Measurements from ENCODE around the gene SGCA. TPM values are rescaled to one million over a fixed set of nuclear protein-coding genes. Genes with fewer than 3 reads are reported as not detected.

SGCA gene
- total RNA-seq, 1 experiment from 2014 or later, result 0.24 TPM

GRCh38 chr17:50208611-50209061 is 42.8 kb downstream of the SGCA start:
- no peaks in the 10 kb centered on the region for H4K20me1 ChIP-seq (ENCODE audit: control insufficient read depth, insufficient read depth, insufficient read length)
- H3K18ac ChIP-seq (ENCODE audit: insufficient read length, low read depth, low read length), result no peak overlapping the region
- H2BK20ac ChIP-seq (ENCODE audit: low read depth, low read length, poor library complexity, severe bottlenecking), result peak overlapping the region; percentile 76
- no peak overlapping the region for H2AFZ ChIP-seq (ENCODE audit: low read length)
- H2AK5ac ChIP-seq (ENCODE audit: insufficient read length, low read length), result no peak overlapping the region
- peaks cover 21% of the 10 kb centered on the region for H3K4me1 ChIP-seq (ENCODE audit: insufficient read depth, low read length)
- Mint-ChIP-seq H3K4me3 (no peak overlapping the region), H3K27ac (peak overlapping the region in 1 of 3 experiments; percentile 76; a peak in 1 of 7 replicates), H3K36me3 (ENCODE audit: insufficient read depth in 1 of 3, low read depth in 3 of 3) (no peaks in the 10 kb centered on the region; a peak in 1 of 7 replicates), H3K9me3 (no peaks in the 10 kb centered on the region; a peak in 2 of 5 replicates), H3K27me3 (ENCODE audit: low read depth) (peaks cover 38% of the 10 kb centered on the region), H3K4me1 (peaks cover 78 to 95% of the 10 kb centered on the region in 2 experiments)
- DNase-seq, result no peak
- no peak overlapping the region for H2BK120ac ChIP-seq (ENCODE audit: low read depth, low read length, poor library complexity, severe bottlenecking)
- no peak overlapping the region for H3K4ac ChIP-seq (ENCODE audit: low read depth, low read length)
- H3K23ac ChIP-seq (ENCODE audit: insufficient read length, low read depth, low read length), result no peak overlapping the region
- no peaks in the 10 kb centered on the region for H3K9me3 ChIP-seq (ENCODE audit: control insufficient read depth, low read depth, low read length)
- H3K9ac ChIP-seq (ENCODE audit: extremely low read depth, insufficient read length, low read length), result no peak overlapping the region
- H3K23me2 ChIP-seq (ENCODE audit: insufficient read length, low read depth, low read length, poor library complexity, severe bottlenecking), result peaks cover 3% of the 10 kb centered on the region
- H4K5ac ChIP-seq (ENCODE audit: insufficient read length, low read depth, low read length), result no peak overlapping the region
- H2BK12ac ChIP-seq (ENCODE audit: insufficient read length, low read depth, low read length), result peak overlapping the region; percentile 12
- no peak overlapping the region for H3T11ph ChIP-seq (ENCODE audit: low read length)
- no peak overlapping the region for H3K27ac ChIP-seq (ENCODE audit: insufficient read length, low read depth, low read length)
- H3K79me1 ChIP-seq (ENCODE audit: insufficient read depth, low read depth, low read length, poor library complexity, severe bottlenecking), result no peaks in the 10 kb centered on the region
- no peak overlapping the region for H4K91ac ChIP-seq (ENCODE audit: insufficient read length, low read depth, low read length)
- WGBS (ENCODE audit: extremely low coverage, insufficient read length, low lambda C conversion rate), result no CpG with 5 or more reads among the region's 3 CpGs
- H3K79me2 ChIP-seq (ENCODE audit: insufficient read depth, low read length), result no peaks in the 10 kb centered on the region
- no peaks in the 10 kb centered on the region for H3K27me3 ChIP-seq (ENCODE audit: insufficient read depth, low read length)
- H3K14ac ChIP-seq (ENCODE audit: insufficient read depth, low read length), result no peak overlapping the region
- no peak overlapping the region for H4K8ac ChIP-seq (replicated peaks; ENCODE audit: insufficient read length, low read depth, low read length)
- no peak overlapping the region for H2BK5ac ChIP-seq (ENCODE audit: insufficient read length, low read length)
- H3K4me2 ChIP-seq (ENCODE audit: insufficient read depth, insufficient read length, low read length), result no peak overlapping the region
- H3K56ac ChIP-seq (ENCODE audit: insufficient read length, low read depth, low read length), result no peak overlapping the region
- TF ChIP-seq CTCF (conservative IDR thresholded peaks at IDR 0.05), result no peak
- 0 out of 2 replicates have a peak overlapping the region, but pooled peaks have one; percentile 33 for H2BK15ac ChIP-seq (ENCODE audit: low read depth, low read length)

Data from H9 (cell line).